K562 (cell line): ENCODE results near the gene WDR18. TPM values are rescaled to one million over a fixed set of nuclear protein-coding genes. Genes with fewer than 3 reads are reported as not detected.

Experiments
- ATAC-seq: fragments of 200-7000 bp; cut with Tn5 transposase; 3 replicates; pipeline ENCODE4 v1.9.1; 2020; ENCODE audit warnings: moderate library complexity
- BruUV-seq: library from RNA; stranded (reverse); fragments of 400-500 nt; replicated peaks from 2 replicates; lab custom pipeline; 2021; lab: Mats Ljungman, UMichigan
- CTCF ChIA-PET: fragments of 300-600 bp; formaldehyde crosslinking; extraction: SDS; loops from one replicate; lab custom pipeline; 2021; ENCODE audit warnings: low intra/inter-chr PET ratio; lab: Yijun Ruan, JAX
- POLR2A ChIA-PET: fragments of 300-600, 350-650 bp; sonication (Branson Sonifier 250); formaldehyde crosslinking; extraction: SDS; loops from one replicate; lab custom pipeline; 2021; ENCODE audit warnings: antibody characterized with exemption, inconsistent platforms; lab: Yijun Ruan, JAX
- DNase-seq, 4 experiments: peaks; one replicate each; pipeline versions ENCODE4 v3.0.0 to v3.0.0-alpha.2; 2011 to 2018; ENCODE audit warnings: low spot score in 3 of 4, mixed read lengths in 3 of 4; ENCODE audit errors: extremely low read depth in 1 of 4
- FAIRE-seq: peaks from 2 replicates; lab custom pipeline; 2011; peaks lifted over from hg19 to GRCh38; lab: Jason Lieb, UNC
- H2AFZ ChIP-seq: 2 replicates; pipeline ENCODE4 v1.6.0; 2011; ENCODE audit warnings: low read depth, low read length, control low read depth, inconsistent platforms
- H3K27ac ChIP-seq: fragments of 200-600 bp; 3 replicates; pipeline ENCODE4 v1.8.0; 2011; ENCODE audit warnings: low read depth, mild to moderate bottlenecking, control low read depth, inconsistent platforms, low read length, moderate library complexity, mixed read lengths; ENCODE audit errors: extremely low read depth
- H3K27me3 ChIP-seq, 2 experiments: fragments of 300-600 bp in 1 of 2; 2 replicates in 1 of 2; 3 replicates in 1 of 2; pipeline versions ENCODE4 v1.6.0 to v1.8.0; 2011; ENCODE audit warnings: inconsistent platforms in 2 of 2, low read length in 2 of 2, mild to moderate bottlenecking in 1 of 2, mixed read lengths in 1 of 2, moderate library complexity in 1 of 2; ENCODE audit not compliant: control insufficient read depth in 2 of 2, insufficient read depth in 2 of 2
- H3K36me3 ChIP-seq: fragments of 300-600 bp; 3 replicates; pipeline ENCODE4 v1.8.0; 2011; ENCODE audit warnings: mild to moderate bottlenecking, low read length, inconsistent platforms; ENCODE audit not compliant: control insufficient read depth, insufficient read depth
- H3K4me1 ChIP-seq, 2 experiments: fragments of 200-600 bp in 1 of 2; replicated peaks in 1 of 2; 2 replicates in 1 of 2; 3 replicates in 1 of 2; pipeline versions ENCODE4 v1.5.1 to v1.8.0; 2011; ENCODE audit warnings: inconsistent platforms in 2 of 2, low read length in 2 of 2, mild to moderate bottlenecking in 1 of 2, mixed read lengths in 1 of 2, moderate library complexity in 1 of 2; ENCODE audit not compliant: control insufficient read depth in 2 of 2, insufficient read depth in 2 of 2
- H3K4me2 ChIP-seq: 2 replicates; pipeline ENCODE4 v1.6.1; 2011; ENCODE audit warnings: low read length, control low read depth, inconsistent platforms, mixed read lengths; ENCODE audit not compliant: insufficient read depth
- H3K4me3 ChIP-seq: fragments of 200-600 bp; sonication (generic), shearing (Covaris generic); 2 replicates; pipeline ENCODE4 v1.5.1; 2016; ENCODE audit warnings: control low read depth, inconsistent platforms
- H3K79me2 ChIP-seq: fragments of 200-600 bp; 3 replicates; pipeline ENCODE4 v1.8.0; 2011; ENCODE audit warnings: low read length, inconsistent platforms; ENCODE audit not compliant: control insufficient read depth, insufficient read depth
- H3K9ac ChIP-seq, 2 experiments: 2 replicates each; pipeline versions ENCODE4 v1.6.0 to v1.6.1; 2011; ENCODE audit warnings: low read depth in 2 of 2, low read length in 2 of 2, control low read depth in 1 of 2, inconsistent platforms in 1 of 2, mild to moderate bottlenecking in 1 of 2, mixed read lengths in 1 of 2; ENCODE audit not compliant: insufficient read depth in 1 of 2
- H3K9me1 ChIP-seq: one replicate; pipeline ENCODE4 v1.6.0; 2011; ENCODE audit warnings: inconsistent platforms, mild to moderate bottlenecking, low read length, moderate library complexity; ENCODE audit not compliant: control insufficient read depth, insufficient read depth
- H3K9me3 ChIP-seq: replicated peaks from 2 replicates; pipeline ENCODE4 v1.5.1; 2011; ENCODE audit warnings: low read depth, low read length, inconsistent platforms; ENCODE audit not compliant: control insufficient read depth, insufficient read depth
- H4K20me1 ChIP-seq: replicated peaks from 2 replicates; pipeline ENCODE4 v1.6.1; 2011; ENCODE audit warnings: low read length, inconsistent platforms, mixed read lengths; ENCODE audit not compliant: control insufficient read depth, insufficient read depth
- E4F1 ChIP-seq: fragments of 250-450 bp; sonication (Bioruptor Pico); IDR thresholded peaks from 2 replicates; pipeline ENCODE4 v1.5.0; 2021; ENCODE audit warnings: mild to moderate bottlenecking, borderline replicate concordance
- ETV5 ChIP-seq: sonication (generic); formaldehyde crosslinking; IDR thresholded peaks from 2 replicates; pipeline ENCODE4 v1.4.0; 2020; ENCODE audit warnings: low read depth, mild to moderate bottlenecking, missing genetic modification reagents
- GABPB1 ChIP-seq: sonication (generic); formaldehyde crosslinking; IDR thresholded peaks from 2 replicates; pipeline ENCODE4 v1.8.0; 2022; ENCODE audit warnings: mild to moderate bottlenecking, missing genetic modification reagents
- GATA2 ChIP-seq: sonication (generic); formaldehyde crosslinking; IDR thresholded peaks from 2 replicates; pipeline ENCODE4 v1.4.0; 2020; ENCODE audit warnings: mild to moderate bottlenecking, missing genetic modification reagents
- HMGN3 ChIP-seq: IDR thresholded peaks from 2 replicates; pipeline ENCODE4 v1.6.1; 2011; ENCODE audit warnings: borderline replicate concordance, low read depth, mild to moderate bottlenecking, mixed read lengths, low read length; ENCODE audit not compliant: insufficient read length; ENCODE audit errors: extremely low read depth
- KAT8 ChIP-seq: fragments of 450-650 bp; IDR thresholded peaks from 2 replicates; pipeline ENCODE4 v1.6.1; 2016; ENCODE audit warnings: low read depth, mild to moderate bottlenecking
- MAX ChIP-seq: sonication (generic); formaldehyde crosslinking; IDR thresholded peaks from 2 replicates; pipeline ENCODE4 v1.9.0; 2022; ENCODE audit warnings: mild to moderate bottlenecking, missing genetic modification reagents
- NONO ChIP-seq, 2 experiments: fragments of 200-400 bp in 1 of 2; fragments of 450-650 bp in 1 of 2; formaldehyde crosslinking in 1 of 2; IDR thresholded peaks; 2 replicates each; pipeline ENCODE4 v1.6.1; 2017; ENCODE audit warnings: low read depth in 2 of 2, mild to moderate bottlenecking in 2 of 2, moderate library complexity in 2 of 2, low read length in 1 of 2
- NR2C2 ChIP-seq, 2 experiments: fragments of 200-800 bp in 1 of 2; sonication (Bioruptor generic) in 1 of 2; sonication (generic) in 1 of 2; formaldehyde crosslinking in 1 of 2; IDR thresholded peaks; 2 replicates each; pipeline versions ENCODE4 v1.6.1 to v1.8.0; 2016 to 2022; ENCODE audit warnings: mild to moderate bottlenecking in 1 of 2, missing compliant biosample characterization in 1 of 2, missing genetic modification characterization in 1 of 2, missing genetic modification reagents in 1 of 2
- NRF1 ChIP-seq, 2 experiments: fragments of 450-650 bp; IDR thresholded peaks in 1 of 2; conservative IDR thresholded peaks in 1 of 2; 2 replicates each; pipeline ENCODE4 v1.6.1; 2014; ENCODE audit warnings: mild to moderate bottlenecking in 2 of 2
- POLR2B ChIP-seq: fragments of 450-650 bp; IDR thresholded peaks from 2 replicates; pipeline ENCODE4 v1.6.1; 2018; ENCODE audit warnings: low read depth; ENCODE audit not compliant: partially characterized antibody
- TCF7 ChIP-seq: sonication (generic); IDR thresholded peaks from 2 replicates; pipeline ENCODE4 v1.6.1; 2016; ENCODE audit warnings: antibody characterized with exemption, borderline replicate concordance
- WGBS: fragments of 100-300 bp; shearing (Covaris generic); methylation state at CpG from one replicate; pipeline ENCODE4 v1.1.6; 2016; ENCODE audit warnings: low coverage, mixed read lengths; ENCODE audit not compliant: insufficient coverage; ENCODE audit errors: missing lambda C conversion rate; 5-methylcytosine and 5-hydroxymethylcytosine counted together
- in situ Hi-C: fragments of 300-500 bp; cut with MboI; formaldehyde crosslinking; loops from 4 replicates; pipeline ENCODE4 v1.15.0; 2018; ENCODE audit warnings: inconsistent platforms, mixed read lengths
- intact Hi-C: fragments of 100-400 bp; cut with micrococcal nuclease; formaldehyde crosslinking; loops from 2 replicates; pipeline ENCODE4 v1.14.2; 2022
- polyA plus RNA-seq, 8 experiments: library from polyadenylated mRNA; depleted of rRNA in 4 of 8; stranded (reverse) in 5 of 8; unstranded in 3 of 8; fragments of >200 nt; fragmentation: Nextera tagmentation in 2 of 8; fragmentation: Illumina TruSeq in 1 of 8; extraction: Ambion mirVana in 2 of 8; extraction: Trizol in 1 of 8; gene quantifications; 2 replicates each; pipeline versions ENCODE4 v1.2.1 to v1.2.3, GENCODE V29; 2011 to 2014; ENCODE audit warnings: inconsistent platforms in 1 of 8, missing spikeins in 1 of 8
- total RNA-seq, 7 experiments: library from RNA; depleted of rRNA in 6 of 7; stranded (reverse); fragments of >200 nt in 6 of 7; fragmentation: Illumina TruSeq in 2 of 7; extraction: Trizol in 2 of 7; gene quantifications; 2 replicates each; pipeline versions ENCODE4 v1.2.1 to v1.2.3, GENCODE V29; 2011 to 2021; ENCODE audit warnings: low replicate concordance in 1 of 7
- TF ChIP-seq, protein P1 (sequence below): sonication (generic); formaldehyde crosslinking; IDR thresholded peaks from 2 replicates; pipeline ENCODE4 v1.4.0; 2020; ENCODE audit warnings: mild to moderate bottlenecking, missing genetic modification reagents

Gene WDR18
- total and polyA plus RNA-seq, 9 of the 15 experiments (the other 6 are each of a cell fraction or from before 2014, with no cell fraction given): 0.65 to 181 (median 30.1) TPM

- TF ChIP-seq MAX (CRISPR knock-in tag): peak; percentile 37; the same call in 1 of the 2 replicates
Measured at GRCh38 chr19:954272-954671, 29.9 kb upstream of the WDR18 start (continued).

DNA sequence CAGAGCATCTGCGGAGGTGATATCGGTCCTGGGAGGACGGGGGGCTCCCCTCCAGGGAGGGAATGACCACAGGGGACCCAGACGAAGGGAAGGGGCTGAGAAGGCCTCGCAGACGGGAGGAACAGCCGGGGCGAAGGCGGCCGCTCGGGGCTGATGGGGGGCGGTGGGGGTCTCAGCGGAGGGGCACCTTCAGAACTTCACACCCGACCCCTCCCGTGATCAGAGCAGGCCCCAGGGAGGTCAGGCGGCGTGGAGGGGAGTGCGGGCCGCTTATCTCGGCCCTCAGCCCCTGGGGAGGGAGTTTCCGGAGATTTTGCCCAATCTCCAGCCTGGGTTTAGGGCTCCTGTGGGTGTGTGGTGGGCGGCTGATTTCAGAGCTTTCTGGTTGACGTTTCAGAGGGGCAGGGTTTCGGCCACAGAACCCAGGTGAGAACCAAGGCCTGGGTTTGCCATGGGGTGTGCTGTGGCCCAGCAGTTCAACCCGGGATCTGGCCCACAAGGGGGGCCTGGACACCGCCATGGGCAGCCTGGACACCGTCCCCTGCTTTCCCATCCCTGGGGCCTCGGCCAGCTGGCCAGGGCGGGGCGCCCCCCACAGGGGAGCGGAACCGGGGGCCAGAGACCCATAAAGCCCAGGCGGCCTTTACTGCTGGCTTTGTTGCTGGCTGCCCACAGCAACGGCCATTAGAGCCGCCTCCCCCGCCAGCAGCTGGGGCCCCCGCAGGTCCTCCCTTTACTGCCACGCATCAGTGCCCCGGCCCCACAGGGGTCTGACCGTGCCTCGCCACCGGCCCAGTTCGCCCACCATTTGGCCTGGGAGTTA, 29.3 kb upstream of the WDR18 start:
- CTCF ChIA-PET: no interaction called here
- WGBS: 12% methylated on average over 29 of the region's 43 CpGs
- H3K36me3 ChIP-seq: peaks cover 22% of the 10 kb centered on the region; the same call in 1 of the 3 replicates
- BruUV-seq: no TSS peak
- H3K79me2 ChIP-seq: peaks cover 83% of the 10 kb centered on the region
- H3K27me3 ChIP-seq: no peaks in the 10 kb centered on the region
- POLR2A ChIA-PET: interaction anchor here (0.6 to 1.0 kb wide), 5 partner anchors 11 to 448 kb away, joined by 3 to 5 read pairs (median 3); no protein-coding TSS in a partner anchor
- peak; percentile 81 for FAIRE-seq
- H3K9ac ChIP-seq: peak overlapping the region; percentile 59 to 76
- H3K27ac ChIP-seq: peak overlapping the region; percentile 96
- H3K9me1 ChIP-seq: no peaks in the 10 kb centered on the region
- H3K4me1 ChIP-seq: peaks cover 56 to 92% of the 10 kb centered on the region in 2 experiments
- no peaks in the 10 kb centered on the region for H4K20me1 ChIP-seq
- ATAC-seq: peak; percentile 83
- in situ Hi-C loops: no loop called here
- intact Hi-C loops: loop anchor here (2.0 kb wide), 1 partner anchor 30 kb away; no protein-coding TSS in a partner anchor
- peak overlapping the region; percentile 64 for H3K4me2 ChIP-seq
- H3K4me3 ChIP-seq: peak overlapping the region; percentile 7; the same call in 1 of the 2 replicates
- DNase-seq: peak; percentile 77 to 93 (median 86)
- no peak overlapping the region for H2AFZ ChIP-seq
- no peaks in the 10 kb centered on the region for H3K9me3 ChIP-seq
- TF ChIP-seq, protein P1, sequence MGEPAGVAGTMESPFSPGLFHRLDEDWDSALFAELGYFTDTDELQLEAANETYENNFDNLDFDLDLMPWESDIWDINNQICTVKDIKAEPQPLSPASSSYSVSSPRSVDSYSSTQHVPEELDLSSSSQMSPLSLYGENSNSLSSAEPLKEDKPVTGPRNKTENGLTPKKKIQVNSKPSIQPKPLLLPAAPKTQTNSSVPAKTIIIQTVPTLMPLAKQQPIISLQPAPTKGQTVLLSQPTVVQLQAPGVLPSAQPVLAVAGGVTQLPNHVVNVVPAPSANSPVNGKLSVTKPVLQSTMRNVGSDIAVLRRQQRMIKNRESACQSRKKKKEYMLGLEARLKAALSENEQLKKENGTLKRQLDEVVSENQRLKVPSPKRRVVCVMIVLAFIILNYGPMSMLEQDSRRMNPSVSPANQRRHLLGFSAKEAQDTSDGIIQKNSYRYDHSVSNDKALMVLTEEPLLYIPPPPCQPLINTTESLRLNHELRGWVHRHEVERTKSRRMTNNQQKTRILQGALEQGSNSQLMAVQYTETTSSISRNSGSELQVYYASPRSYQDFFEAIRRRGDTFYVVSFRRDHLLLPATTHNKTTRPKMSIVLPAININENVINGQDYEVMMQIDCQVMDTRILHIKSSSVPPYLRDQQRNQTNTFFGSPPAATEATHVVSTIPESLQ (CRISPR knock-in tag): no peak
- peak; percentile 71 for TF ChIP-seq ETV5 (CRISPR knock-in tag)
- TF ChIP-seq HMGN3: peak; percentile 48
- 0 out of 4 replicates have a peak, but pooled peaks of 1 of the 2 experiments have one; percentile 38 for TF ChIP-seq NONO (IDR thresholded peaks at IDR 0.05; ENCODE audit: low read depth in 2 of 2, low read length in 1 of 2)
- no peak for TF ChIP-seq NR2C2 (CRISPR knock-in tag; IDR thresholded peaks at IDR 0.05)
- no peak for TF ChIP-seq NR2C2 (tag; IDR thresholded peaks at IDR 0.05)
- TF ChIP-seq POLR2B: no peak
- TF ChIP-seq GATA2 (CRISPR knock-in tag): 0 out of 2 replicates have a peak, but pooled peaks have one; percentile 22
- TF ChIP-seq TCF7: no peak
- peak in 1 of 2 experiments; percentile 10; a peak in 1 of 4 replicates for TF ChIP-seq NRF1 (conservative IDR thresholded peaks at IDR 0.05 in 1 of 2, IDR thresholded peaks at IDR 0.05 in 1 of 2)
- TF ChIP-seq GABPB1 (CRISPR knock-in tag): peak; percentile 68
- TF ChIP-seq KAT8: no peak
- TF ChIP-seq E4F1 (CRISPR knock-in tag): no peak
